Ectodermal cell (in vitro differentiated cells): ENCODE results near the gene KCTD7.
"Not testable (repeated sequence)": the region's sequence is repeated elsewhere in the genome, so short reads cannot be mapped to it uniquely, and the experiment has no call there.

Experiments used
- H3K27ac ChIP-seq: 2 replicates; pipeline ENCODE4 v1.7.0; 2013; ENCODE audit warnings: mild to moderate bottlenecking, low read depth, low read length; ENCODE audit not compliant: insufficient read depth, poor library complexity, severe bottlenecking
- H3K27me3 ChIP-seq: 2 replicates; pipeline ENCODE4 v1.7.0; 2013; ENCODE audit warnings: mild to moderate bottlenecking, low read length; ENCODE audit not compliant: insufficient read depth, control insufficient read depth, poor library complexity, severe bottlenecking
- H3K36me3 ChIP-seq: one replicate; pipeline ENCODE4 v1.7.0; 2013; ENCODE audit warnings: low read length; ENCODE audit not compliant: control insufficient read depth, insufficient read depth
- H3K4me1 ChIP-seq: one replicate; pipeline ENCODE4 v1.7.0; 2013; ENCODE audit warnings: low read length; ENCODE audit not compliant: control insufficient read depth, insufficient read depth
- H3K4me3 ChIP-seq: 2 replicates; pipeline ENCODE4 v1.7.0; 2013; ENCODE audit warnings: low read depth, low read length, control low read depth; ENCODE audit not compliant: insufficient read depth
- H3K9me3 ChIP-seq: 2 replicates; pipeline ENCODE4 v1.7.0; 2013; ENCODE audit warnings: mild to moderate bottlenecking, low read length, moderate library complexity; ENCODE audit not compliant: control insufficient read depth
- WGBS, 2 experiments: methylation state at CpG; one replicate each; pipeline ENCODE4 v1.1.7; 2013; ENCODE audit warnings: missing lambda C conversion rate in 2 of 2; 5-methylcytosine and 5-hydroxymethylcytosine counted together

Gene KCTD7

DNA sequence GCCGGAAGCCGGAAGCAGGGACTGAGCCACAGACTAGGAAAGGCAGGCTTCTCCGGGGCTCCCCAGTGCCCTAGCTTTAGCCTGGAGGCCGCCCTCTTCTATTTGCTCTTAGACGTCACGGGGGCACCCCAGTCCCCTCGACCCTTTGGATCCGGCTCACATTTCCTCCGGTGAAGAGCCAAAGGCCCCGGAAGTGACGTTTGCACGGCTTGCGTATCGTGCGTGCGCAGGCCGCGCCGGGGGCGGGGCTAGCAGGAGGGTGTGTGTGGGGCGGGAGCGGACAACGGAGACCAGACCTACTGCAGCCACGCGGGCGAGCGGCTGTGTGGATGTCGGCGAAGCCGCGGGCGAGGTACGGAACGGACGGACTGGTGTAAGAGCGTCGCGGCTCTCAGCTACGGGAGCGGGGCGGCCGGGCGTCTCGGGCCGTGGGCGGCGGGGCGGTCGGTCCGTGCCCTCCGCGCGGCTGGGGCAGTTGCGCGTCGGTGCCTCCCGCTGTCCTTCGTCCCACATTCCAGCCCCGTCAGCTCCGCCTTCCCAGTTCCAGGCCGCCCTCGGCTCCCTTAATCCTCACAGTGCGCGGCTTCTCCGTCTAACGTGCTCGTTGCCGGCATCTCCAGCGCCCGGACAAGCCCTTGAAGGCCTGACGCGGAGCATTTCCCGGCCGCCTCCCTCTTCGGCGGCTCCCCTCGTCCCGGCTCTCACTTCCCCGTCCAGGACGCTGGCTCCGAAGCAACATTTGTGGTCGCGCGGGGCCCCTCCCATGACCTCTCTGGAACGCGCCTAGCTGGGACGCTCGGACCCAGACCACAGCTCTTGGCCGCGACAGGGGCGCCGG, 25.8 kb downstream of the KCTD7 start:
- Histone ChIP-seq H3K4me3 (peak overlapping the region; percentile 95), H3K9me3 (no peaks in the 10 kb centered on the region), H3K27ac (peak overlapping the region; percentile 98), H3K27me3 (no peaks in the 10 kb centered on the region), H3K4me1 (no peaks in the 10 kb centered on the region), H3K36me3 (no peaks in the 10 kb centered on the region)
- WGBS, 2 experiments: 0% methylated on average over 92 of the region's 92 CpGs

DNA sequence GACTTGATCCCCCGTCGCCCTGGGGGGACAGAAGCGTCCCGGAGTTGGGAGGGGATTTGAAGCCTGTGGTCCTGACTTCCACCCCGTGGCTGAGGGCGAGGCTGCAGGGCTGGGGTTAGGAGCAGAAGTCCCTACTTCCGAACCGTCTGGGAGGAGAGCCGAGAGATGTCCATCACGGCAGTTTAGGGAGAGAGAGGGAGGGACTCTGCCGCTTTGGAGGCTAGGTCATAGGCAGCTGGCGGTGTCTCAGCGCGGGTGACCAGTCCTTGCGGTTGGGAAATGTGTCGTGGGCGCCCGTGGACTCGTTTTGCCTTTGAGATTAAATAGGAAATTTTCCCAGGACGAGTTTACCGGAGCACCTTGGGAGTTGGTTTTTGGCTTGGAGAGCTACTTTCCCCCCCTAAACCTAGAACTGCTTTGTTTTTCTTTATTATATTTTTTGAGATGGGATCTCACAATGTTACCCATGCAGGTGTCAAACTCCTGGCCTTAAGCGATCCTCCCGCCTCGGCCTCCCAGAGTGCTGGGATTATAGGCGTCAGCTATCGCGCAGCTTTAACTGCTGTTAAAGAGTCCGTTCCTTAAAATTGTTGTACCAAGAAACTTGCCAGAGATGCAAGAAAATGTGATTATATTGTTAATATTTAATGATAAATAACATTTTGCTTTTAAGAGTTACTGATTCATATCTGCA, 26.6 kb downstream of the KCTD7 start:
- not testable (repeated sequence) for H3K27me3 ChIP-seq, H3K4me1 ChIP-seq, H3K36me3 ChIP-seq, H3K9me3 ChIP-seq
- peak overlapping the region; percentile 98 for H3K27ac ChIP-seq
- WGBS, 2 experiments: 14% methylated on average over 27 to 28 of the region's 28 CpGs
- H3K4me3 ChIP-seq: peak overlapping the region; percentile 95

DNA sequence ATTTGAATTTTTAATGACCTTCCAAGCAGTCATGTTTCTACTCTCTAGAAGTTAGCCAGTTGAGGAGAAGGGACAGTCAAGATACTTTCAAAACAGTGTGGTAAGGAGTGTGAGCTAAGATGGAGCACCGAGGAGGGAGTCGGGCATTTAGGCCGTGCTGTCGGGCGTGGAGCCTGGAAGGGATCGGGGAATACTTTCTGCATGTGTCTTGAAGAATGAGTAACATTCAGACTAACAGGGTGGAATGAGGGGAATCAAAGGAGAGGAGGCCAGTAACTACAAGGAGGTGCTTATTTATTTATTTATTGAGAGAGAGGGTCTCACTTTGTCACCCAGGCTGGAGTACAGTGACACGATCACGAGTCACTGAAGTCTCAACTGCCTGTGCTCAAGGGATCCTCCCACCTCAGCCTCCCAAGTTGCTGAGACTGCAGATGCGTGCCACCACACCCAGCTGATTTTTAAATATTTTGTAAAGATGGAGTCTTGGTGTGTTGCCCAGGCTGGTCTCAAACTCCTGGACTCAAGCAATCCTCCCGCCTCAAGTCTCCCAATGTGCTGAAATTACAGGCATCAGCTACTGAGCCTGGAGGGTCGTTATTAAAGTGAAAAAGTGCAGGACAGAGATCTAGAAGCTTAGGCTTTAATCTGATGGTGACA, 27.3 kb downstream of the KCTD7 start:
- H3K36me3 ChIP-seq, H3K4me1 ChIP-seq, H3K27me3 ChIP-seq, H3K9me3 ChIP-seq, H3K27ac ChIP-seq: not testable (repeated sequence)
- 92 to 95% methylated on average over 11 of the region's 11 CpGs for WGBS, 2 experiments
- H3K4me3 ChIP-seq: peak overlapping the region; percentile 95

DNA sequence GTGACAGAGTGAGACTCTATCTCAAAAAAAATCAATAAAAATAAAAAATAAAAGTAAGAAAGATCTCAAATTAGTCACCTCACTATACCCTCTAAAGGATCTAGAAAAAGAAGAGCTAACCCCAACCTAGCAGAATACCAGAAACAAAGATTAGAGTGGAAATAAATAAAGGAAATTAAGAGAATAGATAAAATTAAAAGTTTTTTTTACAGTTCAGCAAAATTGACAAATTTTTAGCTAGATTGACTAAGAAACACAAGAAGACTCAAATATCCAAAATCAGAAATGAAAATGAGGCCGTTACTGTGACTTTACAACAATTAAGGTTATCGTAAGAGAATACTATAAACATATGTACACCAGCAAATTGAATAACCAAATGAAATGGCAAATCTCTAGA, 29.1 kb downstream of the KCTD7 start:
- Histone ChIP-seq H3K4me1 (no peaks in the 10 kb centered on the region), H3K36me3 (no peaks in the 10 kb centered on the region), H3K9me3 (no peaks in the 10 kb centered on the region), H3K27ac (no peak overlapping the region), H3K27me3 (no peaks in the 10 kb centered on the region), H3K4me3 (no peak overlapping the region)
- 80 to 89% methylated on average over 2 of the region's 2 CpGs for WGBS, 2 experiments

DNA sequence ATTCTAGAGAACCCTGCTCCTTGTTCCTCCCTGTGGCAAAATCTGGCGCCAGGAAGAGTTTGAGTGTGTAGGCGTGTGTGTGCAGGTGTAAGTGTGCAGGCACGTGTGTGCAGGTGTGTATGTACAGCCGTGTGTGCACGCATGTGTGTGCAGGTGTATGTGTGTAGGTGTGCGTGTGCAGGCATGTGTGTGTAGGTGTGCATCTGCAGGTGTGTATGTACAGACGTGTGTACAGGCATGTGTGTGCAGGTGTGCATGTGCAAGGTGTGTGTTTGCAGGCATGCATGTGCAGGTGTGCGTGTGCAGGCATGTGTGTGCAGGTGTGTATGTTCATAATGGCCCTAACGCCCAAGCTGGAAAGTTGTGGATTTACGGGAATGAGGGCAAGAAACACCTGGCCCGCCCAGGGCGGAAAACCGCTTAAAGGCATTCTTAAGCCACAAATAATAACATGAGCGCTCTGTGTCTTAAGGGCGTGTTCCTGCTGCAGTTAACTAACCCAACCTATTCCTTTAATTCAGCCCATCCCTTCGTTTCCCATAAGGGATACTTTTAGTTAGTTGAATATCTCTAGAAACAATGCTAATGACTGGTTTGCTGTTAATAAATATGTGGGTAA, 34.1 kb downstream of the KCTD7 start:
- Histone ChIP-seq H3K27ac (no peak overlapping the region), H3K36me3 (no peaks in the 10 kb centered on the region), H3K4me3 (no peak overlapping the region), H3K4me1 (no peaks in the 10 kb centered on the region), H3K27me3 (no peaks in the 10 kb centered on the region), H3K9me3 (no peaks in the 10 kb centered on the region)
- 91% methylated on average over 15 of the region's 16 CpGs for WGBS, 2 experiments

DNA sequence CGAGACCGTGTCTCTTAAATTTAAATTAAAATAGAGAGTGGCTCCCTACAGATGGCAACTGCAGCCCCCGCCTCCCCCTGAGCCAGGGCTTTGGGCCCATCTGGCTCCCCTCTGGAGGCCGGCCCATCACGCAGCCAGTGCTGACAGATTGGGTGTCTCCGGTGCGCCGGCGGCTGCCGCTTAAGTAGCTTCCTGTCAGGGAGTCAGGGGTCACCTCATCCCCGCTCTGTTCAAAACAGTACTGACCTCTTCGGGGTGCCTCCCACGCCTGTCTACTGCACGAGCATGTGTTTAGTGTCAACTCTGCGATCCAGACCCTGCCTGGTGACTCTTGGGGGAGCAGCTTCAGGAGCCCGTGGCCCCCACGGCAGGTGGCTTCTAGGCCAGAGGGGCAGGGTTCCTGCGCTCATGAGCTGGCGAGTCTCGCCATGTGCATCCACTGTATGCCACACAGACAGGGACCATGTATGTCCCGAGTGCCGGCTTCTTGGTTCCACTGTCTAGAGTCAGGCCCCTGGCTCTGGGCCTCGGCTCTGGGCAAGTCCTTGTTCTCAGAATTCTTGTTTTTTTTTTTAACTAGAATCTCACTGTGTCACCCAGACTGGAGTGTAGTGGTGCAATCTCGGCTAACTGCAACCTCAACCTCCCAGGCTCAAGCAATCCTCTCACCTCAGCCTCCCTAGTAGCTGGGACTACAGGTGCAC, 36.1 kb downstream of the KCTD7 start:
- H3K9me3 ChIP-seq: no peaks in the 10 kb centered on the region
- H3K27ac ChIP-seq: no peak overlapping the region
- WGBS, 2 experiments: 91 to 92% methylated on average over 24 of the region's 24 CpGs
- no peaks in the 10 kb centered on the region for H3K36me3 ChIP-seq
- H3K4me3 ChIP-seq: no peak overlapping the region
- H3K4me1 ChIP-seq: no peaks in the 10 kb centered on the region
- no peaks in the 10 kb centered on the region for H3K27me3 ChIP-seq

DNA sequence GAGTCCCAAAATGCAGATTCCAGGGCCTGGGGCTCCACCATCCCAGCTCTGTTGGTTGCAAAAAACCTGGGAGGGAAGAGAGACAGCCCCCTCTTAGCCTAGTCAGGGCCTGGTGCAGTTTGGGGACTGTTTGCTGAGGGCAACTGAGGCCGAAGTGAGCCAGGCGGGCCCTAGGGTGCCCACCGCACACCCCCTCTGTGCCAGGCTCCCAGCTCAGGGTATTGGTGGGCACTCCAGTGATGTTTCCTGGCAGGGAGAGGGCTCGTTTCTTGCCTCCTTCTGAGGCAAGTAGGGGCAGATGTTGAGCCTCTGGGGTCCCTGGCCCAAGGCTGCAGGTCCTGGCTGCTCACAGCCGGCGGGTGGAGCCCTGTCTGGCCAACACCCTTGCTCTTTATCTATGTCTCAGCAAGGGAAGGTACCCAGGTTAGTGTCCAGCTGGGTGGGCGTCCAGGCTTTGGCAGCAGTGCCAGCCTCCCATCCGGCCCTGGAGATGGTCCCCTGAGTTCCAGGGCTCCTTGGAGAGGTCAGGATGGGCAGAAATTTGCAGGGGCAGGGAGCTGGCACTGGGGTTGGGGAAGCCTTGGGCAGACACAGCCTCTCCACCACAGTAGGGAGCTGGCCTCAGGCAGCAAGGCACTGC, 37.8 kb downstream of the KCTD7 start:
- Histone ChIP-seq H3K27ac (no peak overlapping the region), H3K9me3 (no peaks in the 10 kb centered on the region), H3K27me3 (no peaks in the 10 kb centered on the region), H3K36me3 (no peaks in the 10 kb centered on the region), H3K4me1 (no peaks in the 10 kb centered on the region), H3K4me3 (no peak overlapping the region)
- 94% methylated on average over 8 of the region's 8 CpGs for WGBS, 2 experiments

DNA sequence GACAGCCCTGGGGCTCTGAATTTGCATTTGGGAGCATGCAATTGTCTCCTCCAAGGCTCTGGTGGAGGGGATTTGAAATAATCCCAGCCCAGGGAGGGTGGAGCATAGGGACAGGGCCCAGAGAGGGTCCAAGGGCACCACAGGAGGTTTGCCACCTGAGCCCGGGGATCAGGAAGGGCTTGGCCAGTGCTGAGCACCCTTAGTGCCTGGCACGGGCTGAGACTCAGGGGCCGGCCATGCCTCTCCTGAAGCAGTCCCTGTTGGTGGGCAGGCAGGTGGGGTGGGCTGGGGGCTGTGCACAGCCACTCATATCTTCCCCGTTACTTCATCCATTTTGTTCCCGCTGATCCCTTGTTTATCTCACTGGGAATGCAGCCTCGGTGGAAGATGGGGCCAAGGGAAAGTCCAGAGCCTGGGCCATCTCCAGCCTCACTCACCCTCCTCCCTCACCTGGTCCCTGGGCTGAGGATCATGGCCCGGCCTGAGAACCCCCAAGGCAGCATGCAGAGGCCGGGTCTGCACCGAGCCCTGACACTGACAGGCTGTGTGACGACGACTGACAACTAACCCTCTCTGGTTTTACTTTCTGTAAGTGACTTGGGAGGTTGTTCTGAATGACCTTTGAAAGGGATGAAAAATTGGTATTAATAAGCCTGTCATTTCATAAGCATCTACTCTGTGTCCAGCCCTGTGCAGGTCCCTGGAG, 38.5 kb downstream of the KCTD7 start:
- no peak overlapping the region for H3K4me3 ChIP-seq
- 94 to 97% methylated on average over 11 of the region's 11 CpGs for WGBS, 2 experiments
- H3K27me3 ChIP-seq: no peaks in the 10 kb centered on the region

DNA sequence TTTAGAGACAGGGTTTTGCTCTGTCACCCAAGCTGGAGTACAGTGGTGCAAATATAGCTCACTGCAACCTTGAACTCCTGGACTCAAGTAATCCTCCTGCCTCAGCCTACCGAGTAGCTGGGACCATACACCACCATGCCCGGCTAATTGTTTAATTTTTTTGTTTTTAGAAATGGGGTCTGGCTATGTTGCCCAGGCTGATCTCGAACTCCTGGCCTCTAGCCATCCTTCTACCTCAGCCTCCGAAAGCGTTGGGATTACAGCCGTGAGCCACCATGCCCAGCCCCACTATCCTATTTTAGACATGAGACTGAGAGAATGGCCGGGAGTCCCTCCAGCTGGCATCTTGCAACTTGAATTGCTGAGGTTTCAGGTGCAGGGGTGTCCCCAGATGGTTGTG, 39.4 kb downstream of the KCTD7 start:
- H3K36me3 ChIP-seq: no peaks in the 10 kb centered on the region
- H3K27me3 ChIP-seq: no peaks in the 10 kb centered on the region
- no peak overlapping the region for H3K4me3 ChIP-seq
- no peaks in the 10 kb centered on the region for H3K9me3 ChIP-seq
- no peaks in the 10 kb centered on the region for H3K4me1 ChIP-seq
- no peak overlapping the region for H3K27ac ChIP-seq
- 91 to 94% methylated on average over 6 to 7 of the region's 7 CpGs for WGBS, 2 experiments

More for the DNA sequence above, 38.5 kb downstream of the KCTD7 start:
- H3K36me3 ChIP-seq: no peaks in the 10 kb centered on the region
- no peak overlapping the region for H3K27ac ChIP-seq
- no peaks in the 10 kb centered on the region for H3K9me3 ChIP-seq
- H3K4me1 ChIP-seq: no peaks in the 10 kb centered on the region
